ENCODE measurements around the gene SEMA5A.

SEMA5A gene

GRCh38 chr5:9149988-9150387 lies 395.9 kb downstream of the SEMA5A start:
- Mint-ChIP-seq H3K27ac (no peak overlapping the region), H3K36me3 (no peaks in the 10 kb centered on the region), H3K9me3 (ENCODE audit: low read depth) (no peaks in the 10 kb centered on the region), H3K4me1 (ENCODE audit: low read depth) (no peaks in the 10 kb centered on the region), H3K27me3 (peaks cover 2% of the 10 kb centered on the region), H3K4me3 (no peak overlapping the region)

GRCh38 chr5:9148242-9148641 lies 397.6 kb downstream of the SEMA5A start:
- H3K4me3 Mint-ChIP-seq: no peak overlapping the region
- no peaks in the 10 kb centered on the region for H3K9me3 Mint-ChIP-seq (ENCODE audit: low read depth)
- no peaks in the 10 kb centered on the region for H3K36me3 Mint-ChIP-seq
- peaks cover 2% of the 10 kb centered on the region for H3K27me3 Mint-ChIP-seq
- H3K27ac Mint-ChIP-seq: no peak overlapping the region
- H3K4me1 Mint-ChIP-seq (ENCODE audit: low read depth): no peaks in the 10 kb centered on the region

GRCh38 chr5:9140711-9141110 lies 405.2 kb downstream of the SEMA5A start:
- Mint-ChIP-seq H3K36me3 (no peaks in the 10 kb centered on the region), H3K4me3 (no peak overlapping the region), H3K9me3 (ENCODE audit: low read depth) (peaks cover 6% of the 10 kb centered on the region), H3K4me1 (ENCODE audit: low read depth) (no peaks in the 10 kb centered on the region), H3K27me3 (peaks cover 2% of the 10 kb centered on the region), H3K27ac (no peak overlapping the region)

DNA sequence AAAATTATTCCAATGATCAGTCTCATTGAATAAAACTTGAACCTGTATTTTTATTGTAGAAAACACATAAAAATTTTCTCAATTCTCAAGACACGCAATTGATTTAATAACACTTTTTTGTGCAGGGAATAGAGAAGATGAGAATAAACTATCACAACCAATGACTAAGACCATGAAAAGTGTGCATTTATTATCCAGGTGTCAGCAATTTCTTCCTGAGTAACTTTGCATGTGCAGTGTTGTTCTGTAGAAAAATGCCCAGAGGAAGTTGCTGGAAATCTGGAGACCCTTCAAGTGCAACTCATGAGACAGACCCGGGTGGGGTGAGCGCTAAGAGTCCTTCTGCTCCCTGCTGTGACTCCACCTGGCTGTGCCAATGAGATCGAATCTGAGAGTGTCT lies 405.7 kb downstream of the SEMA5A start:
- Mint-ChIP-seq H3K27ac (no peak overlapping the region), H3K4me3 (no peak overlapping the region), H3K36me3 (no peaks in the 10 kb centered on the region), H3K4me1 (ENCODE audit: low read depth) (no peaks in the 10 kb centered on the region), H3K9me3 (ENCODE audit: low read depth) (peaks cover 6% of the 10 kb centered on the region), H3K27me3 (no peaks in the 10 kb centered on the region)

GRCh38 chr5:9139344-9139743 lies 406.5 kb downstream of the SEMA5A start:
- Mint-ChIP-seq H3K4me1 (ENCODE audit: low read depth) (no peaks in the 10 kb centered on the region), H3K27me3 (no peaks in the 10 kb centered on the region), H3K9me3 (ENCODE audit: low read depth) (peaks cover 6% of the 10 kb centered on the region), H3K27ac (no peak overlapping the region), H3K4me3 (no peak overlapping the region), H3K36me3 (no peaks in the 10 kb centered on the region)

DNA sequence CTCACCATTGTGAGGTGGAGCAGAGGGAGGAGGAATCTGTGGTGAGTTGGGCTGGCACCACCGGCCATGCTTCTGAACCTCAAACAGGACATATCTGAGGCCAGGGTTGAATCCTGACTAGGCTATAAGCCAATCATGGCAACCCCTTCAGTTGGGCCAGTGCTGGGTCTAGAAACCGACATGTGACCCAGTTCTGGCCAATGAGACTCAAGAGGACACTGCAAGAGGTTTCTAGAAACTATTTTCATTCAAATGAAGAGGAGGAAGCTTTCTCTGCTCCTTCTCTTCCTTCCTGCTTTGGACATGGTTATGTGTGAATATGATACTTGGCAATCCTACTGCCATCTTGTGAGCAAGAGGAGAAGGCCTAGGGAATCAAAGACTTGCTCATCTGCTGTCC lies 417.7 kb downstream of the SEMA5A start:
- Mint-ChIP-seq H3K4me3 (no peak overlapping the region), H3K36me3 (no peaks in the 10 kb centered on the region), H3K9me3 (ENCODE audit: low read depth) (peaks cover 8% of the 10 kb centered on the region), H3K4me1 (ENCODE audit: low read depth) (no peaks in the 10 kb centered on the region), H3K27me3 (no peaks in the 10 kb centered on the region), H3K27ac (no peak overlapping the region)

DNA sequence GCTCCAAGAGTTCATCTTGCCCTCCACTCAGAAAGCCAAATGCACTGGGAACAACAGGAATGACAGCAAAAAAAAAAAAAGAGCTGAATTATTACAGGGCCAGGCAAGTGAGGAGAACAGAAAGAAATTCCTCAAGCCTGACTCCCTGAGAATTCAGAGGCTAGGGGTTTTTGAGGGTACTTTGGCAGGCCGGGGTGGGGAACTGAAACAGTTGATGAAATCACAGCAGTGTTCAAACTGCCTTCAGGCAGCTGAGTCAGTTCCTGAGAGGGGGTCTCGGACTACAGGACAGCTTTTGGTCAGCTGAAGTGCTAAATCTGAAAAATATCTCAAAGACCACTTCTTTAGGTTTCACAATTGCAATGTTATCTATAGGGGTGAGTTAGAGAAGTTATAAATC lies 419.4 kb downstream of the SEMA5A start:
- Mint-ChIP-seq H3K9me3 (ENCODE audit: low read depth) (peaks cover 8% of the 10 kb centered on the region), H3K27me3 (no peaks in the 10 kb centered on the region), H3K36me3 (no peaks in the 10 kb centered on the region), H3K4me1 (ENCODE audit: low read depth) (no peaks in the 10 kb centered on the region), H3K27ac (no peak overlapping the region), H3K4me3 (no peak overlapping the region)

- no peak overlapping the region for H3K4me3 Mint-ChIP-seq
- H3K36me3 Mint-ChIP-seq: no peaks in the 10 kb centered on the region
- H3K27me3 Mint-ChIP-seq: no peaks in the 10 kb centered on the region
- peaks cover 8% of the 10 kb centered on the region for H3K9me3 Mint-ChIP-seq (ENCODE audit: low read depth)
- H3K4me1 Mint-ChIP-seq (ENCODE audit: low read depth): no peaks in the 10 kb centered on the region
- no peak overlapping the region for H3K27ac Mint-ChIP-seq
Measured at GRCh38 chr5:9125852-9126251, 420.0 kb downstream of the SEMA5A start.

DNA sequence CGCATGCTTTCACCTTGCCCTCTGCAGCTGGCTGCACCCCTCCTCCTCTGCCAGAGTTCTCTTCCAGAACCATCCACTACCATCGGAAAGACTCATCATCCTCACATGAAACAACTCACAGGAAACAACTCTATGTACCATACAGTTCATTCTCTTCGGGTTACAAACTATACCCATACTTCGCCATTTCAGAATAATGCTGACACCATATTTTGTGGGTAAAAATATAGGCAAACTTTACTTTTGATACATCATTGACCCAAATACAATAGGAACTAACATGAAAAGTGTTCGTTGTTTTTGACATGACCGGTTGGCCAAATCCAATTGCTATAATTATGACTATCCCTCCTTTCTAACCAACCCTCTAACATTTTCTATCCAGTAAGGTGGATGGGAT lies 421.0 kb downstream of the SEMA5A start:
- Mint-ChIP-seq H3K27me3 (no peaks in the 10 kb centered on the region), H3K36me3 (no peaks in the 10 kb centered on the region), H3K27ac (no peak overlapping the region), H3K4me1 (ENCODE audit: low read depth) (no peaks in the 10 kb centered on the region), H3K4me3 (no peak overlapping the region), H3K9me3 (ENCODE audit: low read depth) (peaks cover 8% of the 10 kb centered on the region)

DNA sequence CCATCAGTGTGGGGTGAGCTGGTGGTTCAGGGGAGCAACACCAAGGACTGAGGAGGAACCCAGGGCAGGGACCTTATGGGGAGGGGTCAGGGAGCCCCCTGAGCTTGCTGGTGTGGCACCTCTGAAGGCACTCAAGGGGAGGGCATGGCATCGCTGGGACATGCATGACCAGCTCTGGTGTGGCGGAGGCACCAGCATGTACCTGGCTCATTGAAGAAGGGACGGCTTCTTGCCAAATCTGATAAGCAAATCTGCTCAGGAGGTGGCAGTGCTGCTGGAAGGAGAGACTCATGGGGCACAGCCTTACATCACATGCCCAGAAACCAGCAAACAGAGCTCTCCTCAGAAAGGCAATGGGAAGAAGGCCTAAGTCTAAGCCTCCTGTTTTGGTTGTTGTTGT lies 421.8 kb downstream of the SEMA5A start:
- H3K36me3 Mint-ChIP-seq: no peaks in the 10 kb centered on the region
- H3K4me1 Mint-ChIP-seq (ENCODE audit: low read depth): no peaks in the 10 kb centered on the region
- H3K9me3 Mint-ChIP-seq (ENCODE audit: low read depth): peaks cover 8% of the 10 kb centered on the region
- H3K27ac Mint-ChIP-seq: no peak overlapping the region
- no peak overlapping the region for H3K4me3 Mint-ChIP-seq
- H3K27me3 Mint-ChIP-seq: no peaks in the 10 kb centered on the region

- Mint-ChIP-seq H3K9me3 (ENCODE audit: low read depth) (peaks cover 4% of the 10 kb centered on the region), H3K4me1 (ENCODE audit: low read depth) (no peaks in the 10 kb centered on the region), H3K27ac (no peak overlapping the region), H3K27me3 (no peaks in the 10 kb centered on the region), H3K4me3 (no peak overlapping the region), H3K36me3 (no peaks in the 10 kb centered on the region)
Measured at GRCh38 chr5:9122528-9122927, 423.3 kb downstream of the SEMA5A start.

DNA sequence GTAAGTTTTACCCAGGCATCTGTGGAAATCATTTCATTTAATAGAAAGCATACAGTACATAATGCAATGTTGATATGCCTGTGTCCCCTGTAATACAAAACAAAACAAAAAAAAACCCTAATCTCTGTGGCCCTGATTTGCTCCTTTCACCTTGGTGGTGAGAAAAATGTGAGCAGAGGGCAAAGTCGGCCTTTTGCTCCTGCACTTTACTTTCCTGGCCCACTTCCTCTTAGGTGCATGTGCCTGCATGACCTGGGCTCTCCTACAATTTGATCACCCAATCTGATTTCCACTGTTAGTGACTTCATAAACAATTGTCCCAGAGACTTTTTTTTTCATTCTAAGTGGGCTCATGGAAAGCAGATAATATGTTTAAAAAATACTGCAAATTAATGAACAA lies 424.3 kb downstream of the SEMA5A start:
- H3K36me3 Mint-ChIP-seq: no peaks in the 10 kb centered on the region
- H3K4me1 Mint-ChIP-seq (ENCODE audit: low read depth): no peaks in the 10 kb centered on the region
- H3K27me3 Mint-ChIP-seq: no peaks in the 10 kb centered on the region
- H3K27ac Mint-ChIP-seq: no peak overlapping the region
- no peak overlapping the region for H3K4me3 Mint-ChIP-seq
- no peaks in the 10 kb centered on the region for H3K9me3 Mint-ChIP-seq (ENCODE audit: low read depth)

- H3K4me3 Mint-ChIP-seq: no peak overlapping the region
- H3K36me3 Mint-ChIP-seq: no peaks in the 10 kb centered on the region
- H3K27me3 Mint-ChIP-seq: no peaks in the 10 kb centered on the region
- H3K4me1 Mint-ChIP-seq (ENCODE audit: low read depth): no peaks in the 10 kb centered on the region
- no peak overlapping the region for H3K27ac Mint-ChIP-seq
- no peaks in the 10 kb centered on the region for H3K9me3 Mint-ChIP-seq (ENCODE audit: low read depth)
Measured at GRCh38 chr5:9118852-9119251, 427.0 kb downstream of the SEMA5A start.

- Mint-ChIP-seq H3K27ac (no peak overlapping the region), H3K9me3 (ENCODE audit: low read depth) (peaks cover 6% of the 10 kb centered on the region), H3K4me3 (no peak overlapping the region), H3K4me1 (ENCODE audit: low read depth) (no peaks in the 10 kb centered on the region), H3K27me3 (no peaks in the 10 kb centered on the region), H3K36me3 (no peaks in the 10 kb centered on the region)
Measured at GRCh38 chr5:9115093-9115492, 430.8 kb downstream of the SEMA5A start.

- Mint-ChIP-seq H3K9me3 (ENCODE audit: low read depth) (peaks cover 6% of the 10 kb centered on the region), H3K27me3 (no peaks in the 10 kb centered on the region), H3K36me3 (no peaks in the 10 kb centered on the region), H3K4me3 (no peak overlapping the region), H3K4me1 (ENCODE audit: low read depth) (no peaks in the 10 kb centered on the region), H3K27ac (no peak overlapping the region)
Measured at GRCh38 chr5:9112520-9113291, 433.2 kb downstream of the SEMA5A start.

DNA sequence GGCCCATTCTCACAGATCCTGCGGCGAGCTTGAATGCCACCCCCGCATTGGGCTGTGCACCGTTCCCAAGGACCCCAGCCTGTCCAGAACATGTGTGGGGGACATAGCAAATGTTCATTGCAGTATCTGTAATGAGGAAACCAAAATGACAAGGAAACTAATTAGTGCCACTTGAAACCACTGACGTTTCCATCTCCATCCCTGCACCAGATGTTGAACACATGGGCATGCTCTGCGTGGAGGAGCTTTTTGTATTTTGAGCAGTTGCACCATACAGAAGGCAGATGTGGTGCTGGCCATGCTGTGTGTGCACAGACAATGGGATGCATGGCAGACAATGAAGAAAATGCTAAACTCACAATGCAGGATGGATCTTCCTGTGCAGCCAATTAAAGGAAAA lies 437.7 kb downstream of the SEMA5A start:
- H3K9me3 Mint-ChIP-seq (ENCODE audit: low read depth): peaks cover 6% of the 10 kb centered on the region
- H3K36me3 Mint-ChIP-seq: no peaks in the 10 kb centered on the region
- H3K4me1 Mint-ChIP-seq (ENCODE audit: low read depth): no peaks in the 10 kb centered on the region
- H3K4me3 Mint-ChIP-seq: no peak overlapping the region
- H3K27ac Mint-ChIP-seq: no peak overlapping the region
- no peaks in the 10 kb centered on the region for H3K27me3 Mint-ChIP-seq
